Left lung (tissue), 10 donors: ENCODE results near the gene GAB3. TPM values are rescaled to one million over a fixed set of nuclear protein-coding genes. Genes with fewer than 3 reads are reported as not detected.
"Not testable (repeated sequence)": the region's sequence is repeated elsewhere in the genome, so short reads cannot be mapped to it uniquely, and the experiment has no call there.

Experiments used
- ATAC-seq: fragments of 200-7000 bp; cut with Tn5 transposase; one replicate; pipeline ENCODE4 v1.9.1; 2020; ENCODE audit warnings: moderate library complexity
- DNase-seq, 4 donors: peaks; one replicate each; pipeline ENCODE4 v3.0.0-alpha.2; 2013 to 2020
- H3K27ac ChIP-seq, 2 donors: fragments of 200-600 bp; sonication (generic) in 1 of 2; one replicate each; pipeline versions ENCODE4 v1.5.0 to v1.8.0; 2020 to 2021
- H3K27me3 ChIP-seq, 2 donors: fragments of 200-600 bp; sonication (generic) in 1 of 2; one replicate each; pipeline versions ENCODE4 v1.5.0 to v1.8.0; 2020 to 2021
- H3K36me3 ChIP-seq, 2 donors: fragments of 200-600 bp; sonication (generic) in 1 of 2; one replicate each; pipeline versions ENCODE4 v1.5.0 to v1.8.0; 2020 to 2021
- H3K4me1 ChIP-seq, 2 donors: fragments of 200-600 bp; one replicate each; pipeline ENCODE4 v1.8.0; 2021
- H3K4me3 ChIP-seq, 2 donors: fragments of 200-600 bp; sonication (generic) in 1 of 2; one replicate each; pipeline versions ENCODE4 v1.5.0 to v1.8.0; 2020 to 2021; ENCODE audit warnings: mild to moderate bottlenecking in 1 of 2
- H3K9me3 ChIP-seq, 2 donors: fragments of 200-600 bp; sonication (generic) in 1 of 2; one replicate each; pipeline versions ENCODE4 v1.5.0 to v1.8.0; 2020 to 2021
- intact Hi-C, 2 donors: fragments of 100-400 bp; cut with DNase I; formaldehyde crosslinking; loops; one replicate each; pipeline versions ENCODE4 v1.11.2 to v1.14.2; 2022
- polyA plus RNA-seq, 6 donors: library from polyadenylated mRNA; unstranded; fragments of 120-200 nt; gene quantifications; one replicate each; pipeline ENCODE4 v1.2.1, GENCODE V29; 2013; ENCODE audit not compliant: insufficient read length in 6 of 6
- total RNA-seq, 2 donors: library from RNA; stranded (reverse); fragmentation: NEBNext Ultra II Directional; extraction: Animal tissue kit (Norgen Biotek cat#: 25700); gene quantifications; one replicate each; pipeline ENCODE4 v1.2.1, GENCODE V29; 2021
- TF ChIP-seq, protein P1 (sequence below), 2 donors: fragments of 200-600 bp; sonication (generic) in 1 of 2; IDR thresholded peaks; one replicate each; pipeline versions ENCODE4 v1.5.0 to v1.8.0; 2021; ENCODE audit warnings: antibody characterized with exemption in 2 of 2
- donor health status: DM: no; HTN: yes; CAD: no.
- donor health status: DM: no; HTN: no; CAD: no.

The GAB3 gene
- total and polyA plus RNA-seq, 8 donors, result 6.6 to 15.0 (median 7.8) TPM

GRCh38 chrX:154650221-154650510 is 100.7 kb downstream of the GAB3 start:
- no peak overlapping the region for H3K27ac ChIP-seq
- no peaks in the 10 kb centered on the region for H3K36me3 ChIP-seq
- intact Hi-C loops, result no loop called here
- DNase-seq, result no peak
- no peaks in the 10 kb centered on the region for H3K4me1 ChIP-seq
- TF ChIP-seq, protein P1, sequence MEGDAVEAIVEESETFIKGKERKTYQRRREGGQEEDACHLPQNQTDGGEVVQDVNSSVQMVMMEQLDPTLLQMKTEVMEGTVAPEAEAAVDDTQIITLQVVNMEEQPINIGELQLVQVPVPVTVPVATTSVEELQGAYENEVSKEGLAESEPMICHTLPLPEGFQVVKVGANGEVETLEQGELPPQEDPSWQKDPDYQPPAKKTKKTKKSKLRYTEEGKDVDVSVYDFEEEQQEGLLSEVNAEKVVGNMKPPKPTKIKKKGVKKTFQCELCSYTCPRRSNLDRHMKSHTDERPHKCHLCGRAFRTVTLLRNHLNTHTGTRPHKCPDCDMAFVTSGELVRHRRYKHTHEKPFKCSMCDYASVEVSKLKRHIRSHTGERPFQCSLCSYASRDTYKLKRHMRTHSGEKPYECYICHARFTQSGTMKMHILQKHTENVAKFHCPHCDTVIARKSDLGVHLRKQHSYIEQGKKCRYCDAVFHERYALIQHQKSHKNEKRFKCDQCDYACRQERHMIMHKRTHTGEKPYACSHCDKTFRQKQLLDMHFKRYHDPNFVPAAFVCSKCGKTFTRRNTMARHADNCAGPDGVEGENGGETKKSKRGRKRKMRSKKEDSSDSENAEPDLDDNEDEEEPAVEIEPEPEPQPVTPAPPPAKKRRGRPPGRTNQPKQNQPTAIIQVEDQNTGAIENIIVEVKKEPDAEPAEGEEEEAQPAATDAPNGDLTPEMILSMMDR (IDR thresholded peaks at IDR 0.05), result no peak
- no peak overlapping the region for H3K4me3 ChIP-seq
- H3K27me3 ChIP-seq, result no peaks in the 10 kb centered on the region
- H3K9me3 ChIP-seq, result no peaks in the 10 kb centered on the region
- ATAC-seq, result no peak

DNA sequence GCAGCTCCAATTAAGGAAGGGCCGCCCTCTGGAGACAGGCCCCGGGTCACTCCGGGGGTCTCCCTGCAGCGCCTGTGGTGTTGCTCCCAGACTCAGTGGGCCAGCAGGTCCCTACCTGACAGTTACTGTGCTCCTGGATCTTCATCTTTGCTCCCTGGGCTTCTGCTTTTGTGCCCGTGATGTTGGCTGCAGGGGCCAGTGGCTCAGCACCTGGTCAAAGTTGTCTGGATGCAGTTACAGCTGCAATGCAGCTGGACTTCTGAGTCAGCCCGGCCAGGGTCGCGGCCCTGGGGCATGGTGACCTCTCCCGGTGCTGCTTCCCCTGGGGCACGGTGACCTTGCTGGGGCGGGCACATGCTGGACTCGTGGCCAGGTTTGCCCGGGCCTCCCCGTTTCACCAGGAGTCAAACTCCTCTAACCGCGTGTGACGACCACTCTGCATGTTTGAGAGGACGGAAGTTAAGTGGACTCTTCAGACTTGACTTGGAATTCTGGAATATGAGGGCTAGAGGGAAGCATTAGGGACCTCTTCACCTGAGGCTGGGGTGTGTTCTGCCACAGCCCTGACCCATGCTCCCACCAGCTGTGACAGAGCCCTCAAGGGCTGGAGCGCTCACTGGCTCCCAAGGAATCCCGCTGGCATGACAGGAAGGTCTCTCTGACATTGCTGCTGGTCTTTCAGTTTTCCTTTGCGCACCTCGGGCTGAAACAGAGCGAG is 101.2 kb downstream of the GAB3 start:
- intact Hi-C loops, result no loop called here
- H3K36me3 ChIP-seq, result no peaks in the 10 kb centered on the region
- no peak overlapping the region for H3K4me3 ChIP-seq
- TF ChIP-seq, protein P1 (IDR thresholded peaks at IDR 0.05), result no peak
- H3K9me3 ChIP-seq, result no peaks in the 10 kb centered on the region
- ATAC-seq, result no peak
- no peaks in the 10 kb centered on the region for H3K4me1 ChIP-seq
- no peak for DNase-seq
- no peak overlapping the region for H3K27ac ChIP-seq
- H3K27me3 ChIP-seq, result no peaks in the 10 kb centered on the region

- no peak for DNase-seq
- H3K4me1 ChIP-seq, result no peaks in the 10 kb centered on the region
- TF ChIP-seq, protein P1 (IDR thresholded peaks at IDR 0.05), result no peak
- no peaks in the 10 kb centered on the region for H3K9me3 ChIP-seq
- no peak for ATAC-seq
- no peak overlapping the region for H3K4me3 ChIP-seq
- no peak overlapping the region for H3K27ac ChIP-seq
- H3K27me3 ChIP-seq, result no peaks in the 10 kb centered on the region
- intact Hi-C loops, result no loop called here
- H3K36me3 ChIP-seq, result no peaks in the 10 kb centered on the region
Measured at GRCh38 chrX:154648931-154649330, 101.9 kb downstream of the GAB3 start.

DNA sequence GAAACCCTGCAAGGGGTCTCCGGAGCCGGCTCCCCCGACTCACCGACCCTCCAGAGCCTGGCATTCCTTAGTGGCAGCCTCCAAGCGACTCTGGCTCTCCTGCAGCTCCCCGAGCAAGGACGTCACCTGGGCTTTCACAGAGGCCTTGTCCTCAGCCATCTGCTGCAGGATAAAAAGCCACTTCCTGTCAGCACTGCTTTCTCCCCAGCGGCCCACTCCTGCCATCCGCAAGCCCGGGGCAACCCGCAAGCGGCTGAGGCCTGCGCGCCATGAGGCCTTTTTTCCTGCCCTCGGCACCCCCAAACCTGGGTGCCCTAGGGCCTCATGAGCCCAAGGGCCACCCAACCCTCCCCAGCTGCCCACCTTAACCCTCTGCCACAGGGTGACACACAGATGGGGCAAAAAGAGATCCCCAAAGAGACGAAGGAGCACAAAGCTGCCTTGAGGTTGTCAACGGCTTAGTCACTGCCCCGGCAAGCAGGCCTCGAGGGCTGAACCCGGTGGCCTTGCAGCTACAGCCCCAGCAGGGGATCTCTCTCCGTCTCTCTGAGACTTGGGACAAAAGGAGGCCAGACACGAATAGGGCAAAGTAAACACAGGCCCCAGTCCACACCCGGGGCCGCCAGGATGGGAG is 105.0 kb downstream of the GAB3 start:
- H3K27ac ChIP-seq, H3K4me3 ChIP-seq, DNase-seq, intact Hi-C loops, H3K9me3 ChIP-seq, H3K4me1 ChIP-seq, H3K27me3 ChIP-seq, ATAC-seq, H3K36me3 ChIP-seq: not testable (repeated sequence)

DNA sequence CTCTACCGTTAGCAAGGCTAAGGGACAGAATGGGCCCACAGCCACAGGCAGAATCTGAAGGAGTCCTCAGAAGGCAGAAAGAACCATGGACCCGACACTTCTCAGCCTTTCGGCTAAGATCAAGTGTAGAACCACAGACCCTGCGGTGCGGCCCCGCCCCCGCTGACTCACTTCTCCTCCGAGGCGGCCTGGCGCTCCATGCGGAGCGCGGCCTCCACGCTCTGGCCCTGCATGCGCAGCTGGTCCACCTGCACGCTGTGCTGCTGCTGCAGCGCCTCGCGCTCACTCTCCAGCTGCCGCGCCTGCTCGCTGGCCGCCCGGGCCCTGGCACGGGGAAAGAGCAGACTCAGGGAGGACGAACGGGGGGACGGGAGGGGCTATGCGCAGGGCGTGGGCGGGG is 107.2 kb downstream of the GAB3 start:
- not testable (repeated sequence) for H3K4me3 ChIP-seq

DNA sequence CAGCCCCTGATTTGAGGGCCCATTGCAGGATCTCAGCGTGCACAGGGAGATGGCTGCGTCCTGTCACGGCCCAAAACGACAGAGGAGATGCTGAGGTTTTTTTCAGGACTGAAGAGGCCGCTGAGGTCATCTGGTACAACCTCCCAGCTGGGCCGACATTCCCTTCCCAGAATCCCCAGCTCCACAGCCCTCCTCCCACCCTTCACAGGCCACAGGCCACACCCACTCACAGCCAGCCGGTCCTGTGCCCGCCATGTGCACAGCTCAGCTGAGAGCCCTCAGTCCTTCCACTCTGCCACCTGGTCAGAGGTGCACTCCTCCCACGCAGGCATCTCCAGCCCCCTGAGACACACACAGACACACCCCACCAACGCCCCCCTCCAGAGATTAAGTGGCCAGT is 109.1 kb downstream of the GAB3 start:
- H3K27me3 ChIP-seq, H3K36me3 ChIP-seq, H3K4me3 ChIP-seq, DNase-seq, H3K4me1 ChIP-seq, H3K27ac ChIP-seq, H3K9me3 ChIP-seq, intact Hi-C loops: not testable (repeated sequence)
- peak; percentile 32 for ATAC-seq

More for the DNA sequence above, 107.2 kb downstream of the GAB3 start:
- H3K4me1 ChIP-seq, DNase-seq, H3K9me3 ChIP-seq, H3K36me3 ChIP-seq, H3K27me3 ChIP-seq, intact Hi-C loops, H3K27ac ChIP-seq: not testable (repeated sequence)
- peak; percentile 13 for ATAC-seq

DNA sequence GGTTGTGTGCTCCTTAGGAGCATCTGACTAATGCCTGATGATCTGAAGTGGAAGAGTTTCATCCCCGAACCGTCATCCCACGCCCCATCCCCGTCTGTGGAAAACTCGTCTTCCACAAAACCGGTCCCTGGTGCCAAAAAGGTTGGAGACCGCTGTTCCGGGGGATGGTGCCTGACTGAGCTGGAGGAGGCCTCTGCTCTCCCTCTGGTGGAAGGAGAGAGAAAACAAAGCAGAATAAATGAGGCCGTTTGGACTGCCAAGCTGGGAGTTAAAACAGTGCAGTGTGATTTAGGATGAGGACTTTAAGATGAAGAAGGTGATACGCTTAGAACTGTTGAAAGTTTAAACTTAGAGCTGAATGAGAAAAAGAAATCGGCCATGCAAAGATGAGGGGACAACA is 117.2 kb downstream of the GAB3 start:
- H3K27me3 ChIP-seq, H3K4me3 ChIP-seq, H3K36me3 ChIP-seq, H3K27ac ChIP-seq, H3K9me3 ChIP-seq, ATAC-seq, H3K4me1 ChIP-seq, DNase-seq, intact Hi-C loops: not testable (repeated sequence)

- H3K27me3 ChIP-seq, intact Hi-C loops, H3K9me3 ChIP-seq, H3K4me1 ChIP-seq, H3K27ac ChIP-seq, ATAC-seq, H3K36me3 ChIP-seq, DNase-seq, H3K4me3 ChIP-seq: not testable (repeated sequence)
Measured at GRCh38 chrX:154630949-154631348, 119.9 kb downstream of the GAB3 start.

DNA sequence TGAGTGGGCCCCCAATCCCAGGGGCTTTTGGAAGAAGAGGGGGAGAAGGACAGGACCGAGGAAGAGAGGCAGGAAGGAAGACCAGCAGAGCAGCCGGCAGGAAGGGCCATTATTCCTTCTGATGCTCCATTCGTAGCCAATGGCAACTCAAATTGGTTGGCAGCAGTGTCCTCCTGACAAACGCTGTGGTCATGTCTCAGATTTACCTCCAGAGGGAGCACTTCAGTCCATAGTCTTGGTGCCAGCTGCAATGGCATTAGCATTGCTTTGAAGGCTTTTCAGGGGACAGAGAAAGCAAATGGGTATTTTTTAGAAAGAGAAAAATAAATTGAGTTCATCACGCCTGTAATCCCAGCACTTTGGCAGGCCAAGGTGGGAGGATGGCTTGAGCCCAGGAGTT is 121.9 kb downstream of the GAB3 start:
- H3K36me3 ChIP-seq, H3K4me3 ChIP-seq, intact Hi-C loops, H3K27me3 ChIP-seq, H3K9me3 ChIP-seq, H3K27ac ChIP-seq, H3K4me1 ChIP-seq, DNase-seq: not testable (repeated sequence)
- ATAC-seq, result peak; percentile 85
